GM19025 (cell line): ENCODE data around the gene TBX1.

Experiments
- ATAC-seq: cut with Tn5 transposase; IDR thresholded peaks from one replicate; pipeline ENCODE4 v1.9.1; 2021; ENCODE audit warnings: mild to moderate bottlenecking, low read depth, moderate library complexity; ENCODE audit not compliant: unreplicated experiment

The TBX1 gene

DNA sequence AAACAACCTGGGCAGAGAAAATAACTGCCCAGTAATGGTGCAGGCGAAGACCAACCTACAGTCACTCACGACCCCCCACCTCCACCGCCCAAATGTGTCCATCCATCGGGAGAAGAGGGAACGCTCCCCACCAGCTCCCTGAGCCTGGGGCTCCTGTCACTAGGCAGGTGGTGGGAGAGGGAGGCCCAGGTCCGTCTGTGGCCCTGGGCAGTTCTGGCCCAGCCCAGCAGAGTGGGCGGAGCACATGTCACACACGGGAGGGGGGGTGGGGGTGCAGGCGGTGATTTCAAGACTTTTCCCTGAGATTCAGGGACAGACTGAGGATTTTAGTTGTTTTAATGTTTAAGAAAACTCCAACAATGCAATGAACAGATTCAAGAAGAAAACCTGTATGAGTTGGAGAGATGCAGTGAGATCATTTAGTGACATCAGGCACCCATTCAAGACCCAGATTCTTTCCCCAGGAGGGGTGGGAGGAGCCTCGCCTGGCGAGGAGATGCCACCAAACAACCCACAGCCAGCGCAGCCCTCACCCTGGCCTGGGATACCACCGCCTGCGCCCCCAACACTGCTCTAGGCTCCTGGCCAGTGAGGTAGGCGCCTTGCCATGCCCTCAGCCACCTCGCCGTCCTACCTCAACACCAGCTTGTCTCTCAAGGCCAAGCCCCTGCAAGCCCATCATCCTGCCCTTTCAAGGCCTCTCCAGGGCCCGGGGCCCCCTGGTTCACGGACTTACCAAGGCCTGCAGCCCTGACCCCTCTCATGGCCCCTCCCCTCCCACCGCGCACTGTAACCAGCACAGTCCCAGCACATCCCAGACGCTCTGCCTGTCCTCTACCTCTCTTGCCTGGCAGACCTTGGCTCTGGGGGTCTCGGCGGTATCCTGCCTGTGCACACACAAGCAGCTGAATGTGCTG is 36.8 kb downstream of the TBX1 start:
- no peak for ATAC-seq

DNA sequence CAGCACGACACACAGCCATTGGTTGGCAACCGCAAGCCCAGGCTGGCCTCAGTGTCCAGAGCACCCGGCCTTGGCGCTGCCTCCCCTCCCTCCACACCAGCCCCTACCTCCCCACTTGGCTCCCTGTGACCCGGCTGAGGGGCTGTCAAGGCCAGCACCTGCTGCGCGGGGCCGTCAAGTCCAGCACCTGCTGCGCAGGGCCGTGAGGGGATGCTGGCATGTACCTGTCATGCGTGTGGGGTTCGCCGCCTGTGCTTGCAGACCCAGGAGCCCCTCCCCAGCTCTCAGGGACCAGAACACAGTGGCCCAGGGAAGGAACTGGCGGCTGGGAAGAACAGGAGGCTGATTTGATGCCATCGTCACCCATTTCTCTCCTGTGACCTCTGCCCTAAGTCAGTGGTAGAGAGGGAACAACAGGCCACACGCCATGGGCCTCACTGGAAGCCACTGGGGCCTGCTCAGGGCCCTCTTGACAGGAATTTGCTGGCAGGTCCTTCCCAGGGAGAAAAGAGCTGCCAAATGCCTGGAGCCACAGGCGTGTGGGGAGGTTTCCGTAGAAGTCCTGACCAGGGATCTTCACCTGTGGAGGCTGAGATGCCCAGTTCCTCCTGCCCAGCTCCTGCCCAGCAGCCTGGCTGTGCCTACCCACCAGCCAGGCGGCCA is 37.6 kb downstream of the TBX1 start:
- ATAC-seq, result no peak

DNA sequence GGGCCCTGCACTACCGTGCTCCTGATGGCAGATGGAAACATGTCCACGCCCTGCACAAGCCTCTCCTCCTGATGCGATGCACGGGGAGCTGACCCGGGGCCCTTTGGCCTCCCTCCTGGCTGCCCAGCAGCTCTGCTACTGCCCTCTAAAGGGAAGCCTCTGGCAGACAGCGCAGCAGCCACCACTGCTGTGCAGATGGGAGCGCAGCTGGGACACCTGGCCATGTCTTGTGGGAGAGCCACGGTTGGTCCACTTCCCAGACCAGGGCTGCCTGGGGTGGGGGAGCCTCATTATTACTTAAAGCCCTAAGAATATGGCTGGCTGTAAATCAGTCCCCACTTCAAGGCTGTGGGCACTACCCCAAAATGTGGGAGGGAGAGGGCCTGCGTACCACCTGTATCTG is 38.3 kb downstream of the TBX1 start:
- ATAC-seq, result no peak

DNA sequence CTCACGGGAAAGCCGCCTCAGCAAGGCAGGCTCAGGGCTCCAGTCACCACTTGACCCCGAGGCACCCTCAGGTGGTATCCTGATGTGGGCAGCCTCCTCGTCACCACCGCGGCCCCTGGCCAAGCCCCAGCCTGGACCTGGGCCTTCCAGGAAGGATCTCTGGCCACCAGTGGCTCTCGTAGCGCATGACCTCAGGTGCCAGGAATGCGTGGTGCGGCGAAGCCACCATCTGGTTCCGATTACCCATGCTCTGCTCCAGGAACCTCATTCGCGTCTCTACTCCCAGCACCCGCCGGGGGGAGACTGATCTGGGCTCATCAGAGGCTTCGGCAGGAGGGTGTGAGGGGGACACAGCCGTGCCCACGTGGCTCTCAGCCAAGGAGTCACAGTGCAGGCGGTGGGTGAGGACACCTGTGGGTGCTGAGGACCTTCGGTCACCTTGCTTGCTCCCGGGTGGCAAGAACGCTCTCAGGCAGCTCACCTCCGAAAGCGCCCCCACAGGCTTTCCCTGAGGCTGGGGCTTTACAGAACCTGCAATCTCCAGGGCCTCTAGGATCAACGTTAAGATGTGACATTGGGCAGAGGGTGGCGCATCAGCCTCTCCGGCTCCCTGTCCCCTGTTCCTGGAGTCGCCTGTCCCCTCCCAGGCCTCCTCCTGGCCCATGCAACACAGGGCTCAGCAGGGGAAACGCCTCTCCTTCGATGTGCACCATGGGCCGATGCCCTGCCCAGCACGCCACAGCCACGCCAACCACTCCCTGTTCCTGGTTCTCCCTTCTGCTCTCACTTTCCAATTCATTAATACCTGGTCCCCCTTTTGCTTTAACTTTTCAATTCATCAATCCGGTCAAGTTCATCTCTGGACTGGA is 39.0 kb downstream of the TBX1 start:
- ATAC-seq, result no peak

DNA sequence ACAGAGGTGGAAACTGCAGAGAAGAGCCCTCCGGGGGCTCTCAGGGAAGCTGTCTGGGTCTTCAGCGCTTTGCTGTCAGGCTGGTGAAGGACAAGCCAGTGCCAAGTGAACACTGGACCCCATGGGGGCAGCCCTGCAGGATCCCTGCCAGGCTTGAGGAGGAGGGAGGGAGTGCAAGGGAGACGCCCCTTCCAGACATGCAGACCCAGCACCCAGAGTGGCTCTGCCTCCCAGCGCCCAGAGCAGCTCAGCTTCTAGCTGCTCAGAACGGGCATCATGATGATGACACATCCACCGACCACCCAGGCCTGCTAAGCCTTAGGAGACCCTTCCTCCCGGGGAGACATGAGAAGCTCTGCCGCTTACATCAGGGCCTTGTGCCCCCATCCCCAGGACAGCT is 39.7 kb downstream of the TBX1 start:
- ATAC-seq, result no peak

DNA sequence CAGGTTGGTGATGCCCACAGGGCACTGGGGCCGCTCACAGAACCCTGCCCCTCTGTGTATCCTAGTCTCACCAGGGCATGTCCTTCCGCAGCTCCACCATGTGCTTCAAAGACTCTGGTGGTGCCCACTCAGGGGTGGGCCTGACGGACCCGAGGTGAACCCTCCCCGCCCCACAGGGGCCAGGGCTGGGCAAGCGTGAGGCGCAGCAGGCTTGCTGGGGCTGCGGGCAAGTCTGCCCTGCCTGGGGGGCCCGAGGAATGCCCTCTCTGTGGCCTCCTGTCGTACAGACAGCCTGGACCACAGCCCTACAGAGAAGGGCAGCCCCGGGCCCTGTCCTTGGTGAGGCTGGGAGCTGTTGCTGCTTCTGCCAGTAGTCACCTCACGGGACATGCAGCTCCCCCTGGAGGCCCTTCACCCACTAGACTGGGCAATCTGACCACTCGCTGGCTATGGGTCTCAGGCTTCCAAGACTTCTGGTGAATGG is 40.2 kb downstream of the TBX1 start:
- no peak for ATAC-seq

DNA sequence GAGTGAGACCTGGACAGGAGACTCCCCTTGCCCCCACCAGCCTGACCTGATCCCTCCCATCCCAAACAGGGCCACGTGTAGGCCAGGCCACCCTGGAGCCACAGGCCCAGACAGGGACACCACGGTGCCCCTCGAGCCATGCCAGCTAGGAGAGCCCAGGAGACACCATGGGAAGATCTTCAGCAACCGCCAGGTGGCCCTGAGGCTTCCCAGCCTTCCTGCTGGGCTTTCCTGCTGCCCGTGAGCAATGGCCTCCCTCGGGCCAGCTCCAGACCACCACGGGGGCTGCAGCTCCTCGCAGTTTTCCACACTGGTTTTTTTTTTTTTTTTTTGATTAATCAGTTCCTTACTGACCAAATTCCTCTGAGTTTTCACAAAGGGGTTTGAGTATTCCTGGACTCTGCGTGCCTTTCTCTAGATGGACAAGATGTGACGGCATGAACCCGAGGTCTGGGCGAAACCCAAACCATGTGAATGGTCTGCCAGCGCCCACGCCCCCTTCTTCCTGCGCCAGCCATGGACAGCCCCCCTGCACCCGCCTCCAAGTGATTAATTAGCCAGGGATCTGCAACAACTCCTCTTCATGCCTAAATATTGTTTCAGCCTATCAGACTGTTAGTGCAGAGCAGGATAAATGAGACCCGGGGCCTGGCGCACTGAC is 40.9 kb downstream of the TBX1 start:
- no peak for ATAC-seq

DNA sequence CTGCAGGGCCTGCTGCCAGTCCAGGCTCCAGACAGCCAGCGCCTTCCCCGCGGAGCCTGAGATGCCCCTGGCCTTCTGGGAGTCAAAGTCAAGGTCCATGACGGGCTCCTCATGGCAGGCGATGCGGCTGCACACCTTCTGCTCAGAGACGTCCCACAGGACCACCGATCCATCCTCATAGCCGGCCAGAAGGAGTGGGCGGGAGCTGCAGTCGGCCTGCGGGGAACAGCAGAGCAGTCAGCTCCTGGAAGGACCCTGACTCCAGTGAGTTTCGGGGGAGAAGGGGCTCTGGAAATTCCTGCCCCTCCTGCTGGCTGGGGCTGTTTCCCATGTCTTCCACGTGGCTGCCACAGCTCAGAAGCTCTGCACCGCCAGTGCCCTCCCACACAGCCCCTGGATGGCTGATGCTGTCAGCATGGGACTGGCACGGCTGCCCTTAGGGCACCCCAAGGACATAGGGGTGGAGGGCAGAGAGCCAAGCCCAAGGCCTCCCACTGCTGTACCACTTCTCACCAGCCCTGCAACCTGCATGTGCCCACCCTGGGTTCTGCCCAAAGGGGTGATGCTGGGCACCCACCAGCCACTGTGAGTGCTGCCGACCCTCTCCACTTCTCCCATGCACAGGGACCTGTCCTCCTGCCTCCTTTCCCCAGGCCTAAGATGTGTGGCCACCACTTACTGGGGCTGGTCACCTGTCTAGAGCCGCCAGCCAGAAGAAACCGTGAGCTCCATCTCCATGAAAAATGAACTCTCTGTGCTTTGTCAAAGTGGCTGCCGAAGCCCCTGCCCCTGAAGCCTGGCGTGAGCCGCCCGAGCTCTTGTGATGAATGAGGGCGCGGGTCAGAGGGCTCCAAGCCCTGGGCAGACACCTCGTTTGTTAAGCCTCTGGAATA is 41.7 kb downstream of the TBX1 start:
- ATAC-seq, result no peak

DNA sequence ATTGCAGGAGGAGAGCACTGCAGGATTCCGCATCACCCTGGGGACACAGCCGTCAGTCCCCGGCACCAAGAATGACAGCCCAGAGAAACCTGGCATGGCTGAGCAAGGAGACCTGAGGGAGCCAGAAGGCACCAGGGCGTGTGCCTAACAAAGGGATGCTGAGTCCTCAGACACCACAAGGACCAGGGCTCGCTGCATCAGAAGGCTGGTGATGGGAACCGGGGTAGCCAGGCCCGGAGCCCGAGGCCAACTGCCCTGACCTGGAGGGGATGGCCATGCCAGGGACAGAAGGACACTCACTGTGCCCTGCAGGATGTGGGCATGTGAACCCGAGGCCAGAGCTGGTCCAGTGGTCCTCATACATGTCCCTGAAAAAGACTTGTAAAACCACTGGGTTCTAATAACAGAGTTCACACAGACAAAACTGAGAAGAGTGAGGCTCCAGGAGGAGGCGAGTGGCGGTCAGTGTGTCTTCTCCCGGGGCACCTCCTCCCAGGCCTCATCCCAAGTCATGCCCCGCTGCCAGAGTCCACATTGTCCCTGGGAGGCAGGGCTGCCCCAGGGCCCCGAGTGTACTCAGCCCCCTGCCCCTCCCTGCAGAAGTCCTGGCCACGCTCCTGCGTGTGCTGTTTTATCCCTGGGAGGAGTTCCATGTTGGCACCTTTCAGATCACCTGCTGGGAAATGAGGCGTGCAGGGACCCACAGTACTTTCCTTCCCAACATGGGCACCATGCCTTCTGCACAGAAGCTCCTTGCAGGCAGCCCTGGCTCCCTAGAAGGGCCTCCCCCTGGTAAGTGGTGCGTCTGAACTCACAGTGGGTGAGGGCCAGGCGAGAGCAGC is 42.5 kb downstream of the TBX1 start:
- no peak for ATAC-seq

DNA sequence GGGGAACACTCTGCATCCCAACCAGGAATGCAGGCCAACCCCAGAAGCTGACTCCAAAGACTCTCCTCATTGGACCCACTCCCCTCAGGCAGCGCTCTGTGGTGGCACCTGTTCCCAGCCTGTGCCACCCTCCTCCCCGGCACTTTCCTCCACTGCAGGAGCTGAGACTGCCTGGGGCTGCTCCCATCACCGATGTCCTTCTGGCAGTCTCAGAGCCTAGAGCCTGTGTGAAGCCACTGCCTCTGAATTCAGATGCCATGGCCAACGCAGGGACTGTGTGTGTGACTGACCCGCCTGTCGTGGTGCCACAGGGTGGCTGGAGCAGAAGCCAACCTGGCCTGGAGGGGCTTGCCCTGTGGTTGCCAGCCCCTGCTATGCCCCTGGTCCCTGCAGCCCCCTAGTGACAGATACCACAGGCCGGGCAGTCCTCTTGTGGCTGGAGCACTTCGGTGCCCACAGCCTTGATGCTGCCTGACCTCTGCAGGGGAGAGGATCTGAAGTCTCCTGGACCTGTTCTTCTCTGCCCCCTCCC is 43.2 kb downstream of the TBX1 start:
- no peak for ATAC-seq

DNA sequence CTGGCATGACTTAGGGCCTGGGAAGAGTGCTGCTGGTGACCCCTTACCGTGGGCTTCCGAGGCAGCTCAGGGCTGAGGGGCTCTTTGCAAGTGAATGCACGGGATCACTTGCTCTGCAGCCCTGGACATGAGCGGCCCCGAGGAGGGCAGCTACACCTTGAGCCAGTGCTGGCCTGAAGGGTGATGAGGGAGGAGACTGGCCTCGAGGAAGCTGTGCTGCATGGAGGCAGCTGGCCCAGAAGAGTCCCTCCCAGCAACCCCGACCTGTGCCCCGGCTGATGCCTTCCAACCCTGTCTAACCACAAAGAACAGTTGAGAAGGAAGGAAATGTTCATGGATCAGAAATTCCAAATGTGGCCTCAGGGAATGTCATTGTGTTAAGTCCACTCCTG is 45.2 kb downstream of the TBX1 start:
- ATAC-seq, result no peak

DNA sequence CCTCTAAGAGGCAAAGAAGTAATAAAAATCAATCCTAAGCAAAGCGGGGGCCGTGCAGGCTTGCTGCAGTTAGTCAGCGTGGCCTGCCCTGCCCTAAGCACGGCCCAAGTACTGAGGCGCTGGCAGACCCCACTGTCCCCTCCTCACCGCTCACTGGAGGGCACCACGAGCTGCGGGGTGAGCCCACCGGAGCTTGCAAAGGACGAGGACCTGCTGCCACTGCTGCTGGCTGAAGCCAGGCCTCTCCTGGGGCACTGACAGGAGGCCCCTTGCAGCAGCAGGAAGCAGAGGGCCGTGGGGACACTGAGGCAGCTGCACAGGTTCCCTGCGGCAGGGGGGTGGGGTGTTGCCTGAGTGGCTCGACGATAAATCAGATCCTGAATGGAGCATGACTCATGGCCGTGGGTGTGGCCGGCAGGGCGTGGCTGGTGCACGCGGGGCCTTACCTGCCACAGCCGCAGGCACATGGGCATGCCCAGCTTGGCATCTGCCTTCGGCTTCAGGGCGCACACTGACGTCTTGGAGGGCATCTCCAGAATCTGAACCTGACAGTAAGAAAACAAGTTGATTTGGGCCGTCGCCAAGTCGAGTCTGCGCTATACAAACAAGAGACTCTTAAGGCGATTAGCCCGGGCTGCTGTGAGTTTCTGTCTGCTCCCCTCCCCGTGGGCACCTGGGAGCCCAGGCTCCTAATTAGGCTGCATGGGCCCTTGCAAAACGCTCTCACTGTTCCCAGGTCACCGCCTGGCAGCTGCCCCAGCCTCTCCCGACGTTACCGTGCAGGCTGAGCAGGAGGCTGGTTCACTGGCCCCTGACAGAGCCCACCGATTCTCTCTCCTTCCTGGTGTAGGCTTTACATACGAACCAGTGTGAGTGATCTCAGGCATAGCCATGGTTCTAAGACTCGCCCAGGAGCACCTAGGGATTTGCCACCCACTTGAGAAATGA is 45.9 kb downstream of the TBX1 start:
- no peak for ATAC-seq

DNA sequence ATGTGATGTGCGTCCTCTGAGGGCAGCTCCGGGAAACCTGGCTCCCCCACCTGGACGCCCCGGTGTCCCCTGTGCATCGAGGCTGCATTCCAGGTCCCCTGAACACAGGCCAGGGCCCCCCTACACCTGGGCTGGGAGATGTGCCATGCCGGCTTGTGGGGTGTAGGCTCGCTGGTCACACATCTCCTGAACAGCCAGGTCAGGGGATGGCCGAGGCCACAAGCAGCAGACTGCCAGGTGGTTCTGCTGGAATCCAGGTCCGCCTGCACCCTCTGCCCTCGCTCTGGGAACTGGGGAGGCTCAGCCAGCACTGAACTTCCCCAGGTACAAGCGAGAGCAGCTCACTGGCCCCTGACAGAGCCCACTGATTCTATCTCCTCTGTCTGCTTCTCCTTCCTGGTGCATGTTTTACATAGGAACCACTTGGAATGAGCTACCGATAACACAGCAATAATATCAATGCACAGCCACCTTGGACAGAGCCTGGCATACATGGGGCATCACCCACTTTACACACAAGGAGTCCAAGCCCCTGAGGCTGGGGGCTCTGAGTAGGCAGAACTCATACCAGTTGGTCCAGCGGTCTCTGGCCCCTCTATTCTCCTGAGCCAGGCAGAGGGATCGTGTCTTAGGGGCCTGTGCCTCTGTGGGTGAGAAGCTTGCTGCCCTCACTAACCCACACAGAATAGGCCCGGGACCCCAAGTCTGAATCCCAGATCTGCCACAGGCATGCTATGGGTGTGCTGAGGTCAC is 46.8 kb downstream of the TBX1 start:
- ATAC-seq, result no peak

DNA sequence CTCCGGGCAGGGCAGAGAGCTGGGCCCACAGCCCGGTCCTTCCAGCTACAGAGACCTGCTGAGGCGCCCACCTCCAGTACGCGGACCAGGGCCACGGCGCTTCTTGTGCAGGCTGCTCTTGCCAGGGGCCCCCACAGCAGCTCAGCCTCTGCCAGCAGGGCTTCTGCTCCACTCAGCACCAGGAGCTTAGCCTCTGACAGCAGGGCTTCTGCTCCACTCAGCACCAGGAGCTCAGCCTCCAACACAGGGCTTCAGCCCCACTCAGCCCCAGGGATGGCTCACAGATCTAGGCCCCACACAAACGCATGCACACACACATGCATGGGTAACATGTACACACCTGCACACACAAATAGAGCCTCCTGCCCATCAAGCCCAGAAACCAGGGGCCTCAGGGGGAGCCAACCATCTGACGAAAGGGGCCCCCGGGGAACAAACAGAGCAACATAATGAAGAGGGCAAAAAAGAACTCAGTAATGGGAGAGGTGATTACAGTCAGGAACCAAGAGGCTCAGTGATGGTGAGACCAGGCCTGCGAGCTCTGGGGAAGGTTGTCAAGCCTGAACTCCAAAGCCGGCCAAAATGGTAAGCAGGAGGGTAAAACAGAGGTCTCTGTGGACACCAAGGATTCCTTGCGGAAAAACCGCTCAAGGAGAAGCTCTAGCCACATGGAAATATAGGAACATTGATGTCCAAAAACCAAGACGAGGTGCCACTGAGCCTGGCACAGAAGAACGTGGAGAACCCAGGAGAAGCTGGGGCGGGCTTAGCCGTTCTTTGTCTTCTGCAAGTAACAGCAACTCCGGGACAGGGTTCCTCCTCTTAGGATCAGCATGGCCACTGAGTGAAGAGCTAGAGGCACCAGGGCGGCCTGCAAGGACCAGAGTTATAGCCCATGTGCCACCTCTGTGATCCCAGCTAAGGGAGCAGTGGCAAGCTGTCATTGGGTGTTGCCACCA is 47.6 kb downstream of the TBX1 start:
- no peak for ATAC-seq

DNA sequence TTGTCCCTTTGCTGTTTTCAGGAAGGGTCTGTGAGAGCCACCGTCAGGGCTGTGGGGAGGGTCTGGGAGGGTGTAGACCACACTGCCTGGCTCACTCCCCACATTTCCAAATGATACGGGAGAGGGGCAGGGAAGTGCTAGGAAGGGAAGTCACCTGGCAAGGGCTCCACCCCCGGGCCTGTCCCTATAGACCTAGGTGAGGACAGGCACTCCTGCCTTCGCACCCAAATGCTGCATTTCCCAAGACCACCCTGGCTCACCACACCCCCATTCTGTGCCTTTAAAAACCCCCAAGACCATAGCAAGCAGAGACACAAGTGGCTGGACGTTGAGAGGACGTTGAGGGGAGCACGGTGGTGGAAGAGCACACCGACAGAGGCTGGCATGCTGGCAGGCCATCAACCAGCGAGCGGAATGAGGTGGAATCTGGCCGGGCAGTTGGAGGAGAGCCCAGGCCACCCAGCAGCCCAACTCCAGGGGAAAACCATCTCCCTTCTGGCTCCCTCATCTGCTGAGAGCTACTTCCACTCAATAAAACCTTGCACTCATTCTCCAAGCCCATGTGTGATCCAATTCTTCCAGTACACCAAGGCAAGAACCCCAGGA is 48.4 kb downstream of the TBX1 start:
- no peak for ATAC-seq
